Measurements from ENCODE around the gene WDR17.
"Not testable (repeated sequence)": the region's sequence is repeated elsewhere in the genome, so short reads cannot be mapped to it uniquely, and the experiment has no call there.

WDR17 gene

DNA sequence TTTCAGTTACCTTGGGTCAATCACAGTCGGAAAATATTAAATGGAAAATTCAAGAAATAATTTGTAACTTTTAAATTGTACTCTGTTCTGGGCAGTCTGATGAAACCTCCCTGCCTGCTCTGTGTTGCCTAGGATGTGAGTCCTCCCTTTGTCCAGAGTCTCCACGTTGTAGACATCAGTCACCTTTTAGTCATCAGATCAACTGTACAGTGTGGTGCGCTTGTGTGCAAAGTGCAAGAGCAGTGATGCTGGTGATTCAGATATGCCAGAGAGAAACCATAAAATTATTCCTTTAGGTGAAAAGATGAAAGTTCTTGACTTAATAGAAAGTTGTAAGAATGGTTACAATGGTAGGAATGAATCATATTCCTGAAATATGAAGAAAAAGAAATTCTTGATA is 128.3 kb downstream of the WDR17 start:
- no peak for DNase-seq

DNA sequence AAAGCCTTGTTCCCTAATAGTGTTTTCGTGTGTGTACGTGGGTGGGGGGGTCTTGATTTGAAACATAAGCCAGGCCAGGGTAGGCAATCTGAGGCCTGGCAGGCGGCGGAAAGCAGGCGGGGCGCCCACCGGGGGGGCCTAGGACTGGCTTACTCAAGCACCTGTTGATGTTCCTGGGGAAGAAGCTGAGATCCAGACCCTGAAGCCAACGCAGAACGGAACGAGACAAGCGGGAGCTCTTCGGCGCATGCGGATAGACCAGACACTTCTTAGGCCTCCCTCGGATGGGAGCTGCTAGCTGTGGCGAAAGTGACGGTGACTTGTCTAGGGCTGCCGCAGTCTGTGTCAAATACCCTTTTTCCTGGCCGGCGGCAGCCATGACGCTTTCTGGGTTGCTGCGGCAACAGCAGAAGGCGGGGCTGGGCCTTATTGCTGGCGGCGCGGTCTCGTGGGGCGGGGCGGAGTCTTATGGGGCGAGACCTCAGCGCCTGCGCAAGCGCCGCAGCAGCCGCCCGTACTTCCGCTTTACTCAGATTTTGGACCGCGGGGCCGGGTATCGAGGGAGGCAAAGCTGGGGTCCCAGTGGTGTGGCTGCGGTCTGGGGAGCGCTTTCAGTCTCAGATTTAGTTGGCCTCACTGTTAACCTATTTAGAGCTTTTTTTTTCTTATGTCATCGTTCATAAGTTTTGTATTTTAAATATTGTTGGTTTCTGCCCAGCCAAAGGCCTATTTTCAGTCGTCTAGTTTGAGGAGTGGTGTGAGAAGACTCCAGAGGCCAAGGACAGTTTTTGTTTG is 129.7 kb downstream of the WDR17 start, which contains the start of gene SPATA4:
Gene SPATA4, minus strand, starts transcription at position 402 of the 795 bp plus-strand sequence. Its CDS starts 23 bp downstream, at position 379.
- peak; percentile 18 for DNase-seq

DNA sequence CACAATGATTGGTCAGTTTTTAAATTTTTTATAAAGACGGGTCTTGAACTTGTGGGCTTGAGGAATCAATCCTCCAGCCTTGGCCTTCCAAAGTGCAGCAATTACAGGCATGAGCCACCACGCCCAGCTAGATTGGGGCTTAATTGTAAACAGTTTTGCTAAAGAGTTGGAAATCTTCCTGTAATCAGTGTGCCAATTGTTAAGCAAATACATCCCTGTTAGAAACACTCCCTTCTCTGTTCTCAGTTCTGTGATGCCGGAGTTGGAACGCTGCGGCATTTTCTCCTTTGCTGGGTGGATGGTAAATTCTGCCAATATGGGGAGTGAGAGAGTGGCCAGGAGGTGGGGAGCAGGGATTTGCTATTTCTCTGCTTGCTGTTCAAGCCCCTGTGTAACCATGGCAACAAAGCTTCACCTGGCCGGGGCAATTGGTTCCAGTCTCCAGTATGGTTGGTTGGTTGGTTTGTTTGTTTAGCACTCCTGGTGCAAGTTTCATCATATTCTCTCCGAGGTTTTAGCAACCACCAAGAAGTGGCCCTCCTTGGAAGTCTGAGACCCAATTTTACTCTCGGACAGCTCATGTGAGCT is 132.8 kb downstream of the WDR17 start:
- no peak for DNase-seq

DNA sequence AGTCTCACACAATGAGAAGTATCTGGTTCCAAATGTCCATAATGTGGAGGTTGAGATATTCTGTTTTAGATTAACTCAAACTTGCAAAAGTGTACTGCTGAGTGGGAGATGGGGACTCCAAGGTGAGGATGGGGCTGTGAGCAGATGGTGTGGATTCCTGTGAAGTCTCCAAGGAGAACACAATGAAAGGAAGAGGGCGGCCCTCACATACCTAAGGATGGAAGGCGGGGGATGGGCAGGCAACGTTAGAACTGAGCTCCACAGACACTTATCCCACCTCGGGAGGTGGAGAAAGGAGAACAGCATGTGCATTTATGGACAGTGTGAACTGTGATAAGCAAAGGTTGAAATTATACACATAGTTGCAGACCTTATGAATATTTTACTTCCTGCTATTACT is 139.7 kb downstream of the WDR17 start:
- DNase-seq: no peak

DNA sequence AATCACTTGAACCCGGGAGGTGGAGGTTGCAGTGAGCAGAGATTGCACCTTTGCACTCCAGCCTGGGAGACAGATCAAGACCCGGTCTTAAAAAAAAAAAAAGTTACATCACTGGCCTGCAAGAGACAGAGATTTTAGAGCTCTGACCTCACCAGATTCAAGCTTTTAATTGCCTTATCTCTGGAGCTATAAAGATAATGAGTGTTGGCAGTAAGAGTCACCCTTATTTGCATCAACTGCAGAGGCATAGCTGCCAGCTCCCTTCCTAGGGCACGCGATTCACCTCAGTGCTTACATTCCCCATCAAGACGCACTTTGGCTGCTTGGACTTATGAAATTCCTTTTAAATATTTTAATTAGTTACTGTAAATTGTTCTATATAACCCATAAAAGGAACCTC is 142.2 kb downstream of the WDR17 start:
- no peak for DNase-seq

DNA sequence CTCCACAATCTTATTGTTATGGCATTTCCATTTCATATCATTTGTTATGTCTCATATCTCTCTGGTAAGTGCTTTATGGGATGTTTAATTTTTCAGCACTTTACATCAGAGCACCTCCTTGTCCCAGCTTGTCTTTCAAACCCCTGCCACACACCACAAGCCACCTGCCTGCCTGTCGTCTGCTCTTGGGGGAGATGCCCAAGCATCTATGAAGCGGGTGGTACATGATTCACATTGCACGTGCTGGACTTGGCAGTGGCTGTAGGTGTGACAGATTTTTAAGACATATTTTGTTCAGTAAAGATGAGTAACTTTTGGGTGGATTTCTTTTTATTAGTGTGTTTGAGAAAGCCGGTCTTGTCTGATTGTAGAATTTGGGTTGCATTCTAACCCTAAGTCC is 143.9 kb downstream of the WDR17 start:
- no peak for DNase-seq

DNA sequence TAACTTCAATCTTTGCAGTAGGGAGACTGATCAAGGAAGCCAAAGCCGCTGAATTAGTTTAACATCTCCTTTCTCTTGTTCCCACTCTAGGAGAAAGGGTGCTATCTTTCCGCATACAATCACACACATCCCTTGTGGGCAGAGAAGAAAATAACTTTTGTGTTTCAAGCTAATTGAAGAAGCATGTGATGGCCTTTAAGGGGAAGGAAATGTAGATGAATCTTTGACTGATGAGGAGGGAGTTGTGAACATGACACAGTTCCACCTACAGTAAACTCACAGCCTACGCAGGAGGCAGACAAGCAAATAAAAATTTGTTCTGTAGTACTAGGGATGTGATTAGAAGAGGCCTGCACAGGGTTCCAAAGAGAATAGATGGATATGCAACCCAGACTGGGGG is 144.5 kb downstream of the WDR17 start:
- no peak for DNase-seq

DNA sequence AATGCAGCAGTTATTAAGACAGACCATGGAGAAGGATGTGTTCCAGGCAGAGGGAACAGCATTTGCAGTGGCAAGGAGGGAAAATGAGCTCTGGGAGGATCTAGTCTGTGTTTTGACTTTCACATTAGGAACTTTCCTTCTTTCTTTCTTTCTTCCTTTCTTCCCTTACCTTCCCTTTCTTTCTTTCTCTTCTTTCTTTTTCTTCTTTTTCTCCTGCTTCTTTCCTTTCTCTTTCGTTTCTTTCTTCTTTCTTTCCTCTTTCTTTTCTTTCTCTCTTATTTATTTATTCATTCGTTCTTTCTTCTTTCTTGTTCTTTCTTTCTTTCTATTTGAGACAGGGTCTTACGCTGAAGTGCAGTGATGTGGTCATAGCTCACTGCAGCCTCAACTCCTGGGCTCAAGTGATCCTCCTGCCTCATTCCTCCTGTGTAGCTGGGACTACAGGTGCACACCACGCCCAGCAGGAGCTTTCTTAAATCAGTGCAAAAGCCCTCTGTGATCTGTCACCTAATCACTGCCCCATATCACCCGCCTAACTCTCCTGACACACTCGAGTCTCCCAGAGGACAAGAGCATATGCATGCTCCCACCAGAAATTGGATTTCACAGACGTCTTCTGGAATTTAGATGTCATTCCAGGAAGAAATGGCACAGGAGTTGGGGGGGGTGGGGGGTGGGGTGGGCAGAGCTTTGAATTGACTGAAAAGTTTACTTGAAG is 145.1 kb downstream of the WDR17 start:
- no peak for DNase-seq

DNA sequence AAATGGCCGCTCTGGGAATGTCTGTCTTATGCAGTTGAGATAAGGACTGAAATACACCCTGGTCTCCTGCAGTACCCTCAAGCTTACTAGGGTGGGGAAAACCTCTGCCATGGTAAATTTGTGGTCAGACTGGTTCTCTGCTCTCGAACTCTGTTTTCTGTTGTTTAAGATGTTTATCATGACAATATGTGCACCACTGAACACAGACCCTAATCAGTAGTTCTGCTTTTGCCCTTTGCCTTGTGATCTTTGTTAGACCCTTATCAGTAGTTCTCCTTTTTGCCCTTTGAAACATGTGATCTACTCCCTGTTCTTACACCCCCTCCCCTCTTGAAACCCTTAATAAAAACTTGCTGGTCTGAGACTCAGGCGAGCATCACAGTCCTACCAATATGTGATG is 146.7 kb downstream of the WDR17 start:
- DNase-seq: not testable (repeated sequence)

DNA sequence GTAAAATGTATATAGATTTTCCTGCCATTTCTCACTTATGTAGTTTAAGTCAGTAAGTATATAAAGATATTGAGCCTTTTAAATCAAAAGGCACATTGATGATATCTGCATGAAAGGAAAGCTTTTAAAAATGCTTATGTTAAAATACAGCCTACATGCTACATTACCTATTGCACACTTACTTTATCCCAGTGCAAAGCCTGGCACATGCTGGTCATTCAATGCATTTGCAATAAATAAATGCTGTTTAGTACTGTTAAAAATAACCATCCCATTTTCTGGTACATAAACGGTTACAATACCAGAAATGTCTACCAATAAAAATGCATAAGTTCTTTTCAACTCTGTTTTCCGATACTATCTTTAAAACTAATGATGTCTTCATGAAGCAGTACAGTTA is 151.9 kb downstream of the WDR17 start:
- no peak for DNase-seq

DNA sequence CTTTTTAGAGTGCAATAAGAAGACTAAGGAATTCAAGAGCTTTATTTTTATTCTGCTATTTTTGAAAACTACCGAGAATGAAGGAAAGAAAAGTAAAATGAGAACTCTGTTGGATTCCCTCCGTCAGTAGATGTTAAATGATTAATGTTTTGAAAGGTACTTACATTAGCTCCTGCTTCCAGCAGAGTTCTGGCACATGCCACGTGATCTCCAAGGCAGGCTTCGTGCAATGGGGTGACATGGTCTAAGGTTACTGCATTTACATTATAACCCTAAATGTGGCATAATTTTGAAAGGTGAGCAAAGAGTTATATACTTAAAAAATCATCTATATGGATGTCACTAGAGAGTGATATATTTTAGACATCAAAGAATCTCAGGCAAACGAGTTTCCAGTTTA is 156.5 kb downstream of the WDR17 start:
- no peak for DNase-seq

DNA sequence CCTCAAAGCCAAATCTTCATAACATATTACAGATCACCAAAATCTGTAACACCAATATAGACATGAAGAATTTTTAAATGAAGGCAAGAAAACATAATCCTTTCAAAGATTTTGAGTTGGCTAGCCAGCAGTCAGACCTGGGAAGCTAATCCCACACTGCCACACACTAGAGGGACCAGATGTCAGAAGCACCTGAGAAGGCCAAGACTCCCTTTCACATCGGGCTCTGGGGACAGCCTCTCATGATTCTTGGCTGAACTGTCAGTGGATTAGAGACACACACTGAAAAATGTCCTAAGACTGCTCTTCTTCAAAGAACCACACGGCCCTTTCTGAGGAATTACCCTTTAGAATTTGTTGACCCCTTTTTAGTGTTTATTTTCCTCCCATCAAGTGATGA is 157.9 kb downstream of the WDR17 start:
- DNase-seq: no peak

DNA sequence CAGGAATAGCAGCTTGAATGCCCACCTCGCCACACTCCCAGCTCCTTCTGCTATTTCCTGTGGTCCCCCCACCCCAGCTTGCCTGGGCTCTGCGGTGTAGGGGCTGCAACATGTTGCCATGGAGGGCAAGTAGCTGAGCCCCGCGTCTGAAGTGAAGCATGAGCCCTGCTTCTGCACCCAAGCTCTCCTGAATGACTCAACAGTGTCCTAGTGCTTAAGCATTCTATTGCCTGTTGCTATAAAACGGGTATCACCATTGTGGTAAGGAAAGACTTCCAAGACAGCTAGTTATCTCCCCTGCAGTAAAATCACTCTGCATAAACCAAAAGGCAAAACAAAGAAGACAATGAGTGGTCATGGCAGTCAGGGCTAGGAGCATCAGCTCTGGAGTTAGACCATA is 161.1 kb downstream of the WDR17 start:
- DNase-seq: no peak

DNA sequence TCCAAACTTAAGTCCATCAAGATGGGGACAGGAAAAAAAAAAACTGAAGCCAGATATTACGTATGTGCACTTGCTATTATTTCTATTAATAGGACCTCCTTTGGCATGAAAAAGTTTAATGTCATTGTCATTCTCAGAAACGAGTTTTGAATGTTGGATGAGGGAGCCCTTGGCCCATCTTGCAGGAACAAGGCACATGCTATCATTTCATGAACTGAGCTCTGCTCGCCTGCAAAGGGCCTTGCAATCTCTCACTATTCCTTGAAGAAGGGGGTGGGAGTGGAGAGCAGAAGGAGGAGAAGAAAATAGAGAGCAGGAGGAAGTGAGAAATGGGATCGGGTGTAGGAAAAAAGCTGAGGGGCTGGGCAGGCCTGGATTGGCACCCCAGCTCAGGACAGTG is 164.0 kb downstream of the WDR17 start:
- no peak for DNase-seq
